IMR-90 (cell line): ENCODE results near the gene LMAN2. TPM values are rescaled to one million over a fixed set of nuclear protein-coding genes. Genes with fewer than 3 reads are reported as not detected.

Source experiments
- ATAC-seq: fragments of 200-7000 bp; cut with Tn5 transposase; 2 replicates; pipeline ENCODE4 v1.9.1; 2020; ENCODE audit warnings: low read depth, mild to moderate bottlenecking, moderate library complexity
- BruUV-seq: library from RNA; stranded (reverse); fragments of 400-500 nt; replicated peaks from 2 replicates; lab custom pipeline; 2021; lab: Mats Ljungman, UMichigan
- CTCF ChIA-PET: fragments of 300-600 bp; formaldehyde crosslinking; extraction: SDS; loops from one replicate; lab custom pipeline; 2021; ENCODE audit warnings: antibody characterized with exemption; lab: Yijun Ruan, JAX
- POLR2A ChIA-PET: fragments of 300-600 bp; sonication (Branson Sonifier 250); formaldehyde crosslinking; loops from one replicate; lab custom pipeline; 2022; ENCODE audit warnings: antibody characterized with exemption; ENCODE audit not compliant: unreplicated experiment; lab: Charles Lee
- DNase-seq: peaks from one replicate; pipeline ENCODE4 v3.0.0; 2013
- H2AFZ ChIP-seq: replicated peaks from 2 replicates; pipeline ENCODE3; 2013; ENCODE audit warnings: low read length, mild to moderate bottlenecking; ENCODE audit not compliant: poor library complexity
- H2AK5ac ChIP-seq: 2 replicates; pipeline ENCODE4 v1.6.1; 2013; ENCODE audit warnings: low read depth, low read length, inconsistent platforms
- H2AK9ac ChIP-seq: replicated peaks from 2 replicates; pipeline ENCODE3; 2013; ENCODE audit warnings: mild to moderate bottlenecking, low read depth, low read length, moderate library complexity; ENCODE audit not compliant: poor library complexity
- H2BK120ac ChIP-seq: 2 replicates; pipeline ENCODE4 v1.6.1; 2013; ENCODE audit warnings: low read depth, low read length, inconsistent platforms
- H2BK15ac ChIP-seq: 3 replicates; pipeline ENCODE4 v1.6.1; 2013; ENCODE audit warnings: low read depth, low read length, inconsistent platforms
- H2BK20ac ChIP-seq: 2 replicates; pipeline ENCODE4 v1.6.1; 2013; ENCODE audit warnings: low read depth, mild to moderate bottlenecking, inconsistent platforms, low read length, moderate library complexity
- H2BK5ac ChIP-seq: 2 replicates; pipeline ENCODE4 v1.6.1; 2013; ENCODE audit warnings: mild to moderate bottlenecking, low read depth, low read length, inconsistent platforms; ENCODE audit not compliant: poor library complexity, severe bottlenecking
- H3K14ac ChIP-seq: replicated peaks from 2 replicates; pipeline ENCODE4 v1.6.1; 2013; ENCODE audit warnings: low read depth, low read length, inconsistent platforms
- H3K18ac ChIP-seq: 2 replicates; pipeline ENCODE4 v1.6.1; 2013; ENCODE audit warnings: low read depth, low read length, control low read depth
- H3K23ac ChIP-seq: 2 replicates; pipeline ENCODE4 v1.6.1; 2013; ENCODE audit warnings: low read depth, low read length, inconsistent platforms
- H3K27ac ChIP-seq: 2 replicates; pipeline ENCODE4 v1.5.1; 2013; ENCODE audit warnings: mild to moderate bottlenecking, control low read depth, low read length; ENCODE audit not compliant: insufficient read depth
- H3K27me3 ChIP-seq: 2 replicates; pipeline ENCODE4 v1.6.1; 2013; ENCODE audit warnings: low read length; ENCODE audit not compliant: control insufficient read depth, insufficient read depth
- H3K36me3 ChIP-seq: 2 replicates; pipeline ENCODE4 v1.6.1; 2013; ENCODE audit warnings: low read length, mixed read lengths; ENCODE audit not compliant: control insufficient read depth, insufficient read depth
- H3K4ac ChIP-seq: 2 replicates; pipeline ENCODE4 v1.6.1; 2013; ENCODE audit warnings: low read depth, low read length, inconsistent platforms
- H3K4me1 ChIP-seq: 2 replicates; pipeline ENCODE4 v1.6.1; 2013; ENCODE audit warnings: low read length, mixed read lengths; ENCODE audit not compliant: control insufficient read depth, insufficient read depth
- H3K4me2 ChIP-seq: 2 replicates; pipeline ENCODE4 v1.6.1; 2013; ENCODE audit warnings: low read depth, mild to moderate bottlenecking, control low read depth, low read length, moderate library complexity
- H3K4me3 ChIP-seq: 2 replicates; pipeline ENCODE4 v1.5.1; 2013; ENCODE audit warnings: low read depth, mild to moderate bottlenecking, control low read depth, low read length, moderate library complexity; ENCODE audit not compliant: insufficient read depth
- H3K56ac ChIP-seq: 2 replicates; pipeline ENCODE4 v1.6.1; 2013; ENCODE audit warnings: low read length, inconsistent platforms; ENCODE audit not compliant: insufficient read depth; ENCODE audit errors: extremely low read depth
- H3K79me1 ChIP-seq, 2 experiments: 2 replicates each; pipeline ENCODE4 v1.6.1; 2013; ENCODE audit warnings: low read length in 2 of 2, inconsistent platforms in 1 of 2, low read depth in 1 of 2
- H3K9ac ChIP-seq: 2 replicates; pipeline ENCODE4 v1.6.1; 2013; ENCODE audit warnings: low read depth, low read length, control low read depth
- H3K9me1 ChIP-seq: 2 replicates; pipeline ENCODE4 v1.6.1; 2013; ENCODE audit warnings: low read length, inconsistent platforms; ENCODE audit not compliant: insufficient read depth
- H3K9me3 ChIP-seq: 2 replicates; pipeline ENCODE4 v1.6.1; 2013; ENCODE audit warnings: low read length; ENCODE audit not compliant: control insufficient read depth, insufficient read depth
- H4K20me1 ChIP-seq: 2 replicates; pipeline ENCODE4 v1.6.1; 2013; ENCODE audit warnings: low read length, inconsistent platforms; ENCODE audit not compliant: insufficient read depth
- H4K5ac ChIP-seq: 2 replicates; pipeline ENCODE4 v1.6.1; 2013; ENCODE audit warnings: mild to moderate bottlenecking, low read depth, low read length, control low read depth
- H4K8ac ChIP-seq, 2 experiments: 2 replicates each; pipeline ENCODE4 v1.6.1; 2013; ENCODE audit warnings: low read depth in 2 of 2, low read length in 2 of 2, control low read depth in 1 of 2, inconsistent platforms in 1 of 2
- H4K91ac ChIP-seq: 2 replicates; pipeline ENCODE4 v1.6.1; 2013; ENCODE audit warnings: low read depth, low read length, inconsistent platforms; ENCODE audit not compliant: insufficient read depth
- CHD1 ChIP-seq: IDR thresholded peaks from 2 replicates; pipeline ENCODE4 v1.6.1; 2012; ENCODE audit warnings: low read depth, low read length, improper control_type of control experiment
- FOS ChIP-seq: fragments of 150-350 bp; IDR thresholded peaks from 2 replicates; pipeline ENCODE4 v1.6.1; 2016; ENCODE audit warnings: low read depth, low read length
- MAFK ChIP-seq: IDR thresholded peaks from 2 replicates; pipeline ENCODE4 v1.6.1; 2012; ENCODE audit warnings: low read depth, low read length, improper control_type of control experiment
- MAZ ChIP-seq: IDR thresholded peaks from 2 replicates; pipeline ENCODE4 v1.6.1; 2012; ENCODE audit warnings: low read depth, mild to moderate bottlenecking, low read length, improper control_type of control experiment, moderate library complexity, borderline replicate concordance
- POLR2A ChIP-seq: IDR thresholded peaks from 2 replicates; pipeline ENCODE4 v1.6.1; 2012; ENCODE audit warnings: mild to moderate bottlenecking, low read depth, low read length
- RAD21 ChIP-seq: IDR thresholded peaks from 2 replicates; pipeline ENCODE4 v1.6.1; 2012; ENCODE audit warnings: low read length, improper control_type of control experiment
- SMC3 ChIP-seq: fragments of 150-350 bp; IDR thresholded peaks from 2 replicates; pipeline ENCODE4 v1.6.1; 2016; ENCODE audit warnings: low read depth, mild to moderate bottlenecking, antibody characterized with exemption, low read length, moderate library complexity
- WGBS, 2 experiments: methylation state at CpG; one replicate each; pipeline versions ENCODE4 v1.1.5 to v1.1.7; 2013; ENCODE audit warnings: missing lambda C conversion rate in 2 of 2; ENCODE audit not compliant: insufficient read length in 1 of 2; ENCODE audit errors: extremely low coverage in 2 of 2; 5-methylcytosine and 5-hydroxymethylcytosine counted together
- dilution Hi-C: fragments of 300-500 bp; cut with HindIII; formaldehyde crosslinking; loops from one replicate; pipeline ENCODE4 v1.14.3; 2018; ENCODE audit warnings: low sequenced_read_pairs; ENCODE audit not compliant: unreplicated experiment
- in situ Hi-C: fragments of 300-500 bp; cut with MboI; formaldehyde crosslinking; loops from 3 replicates; pipeline ENCODE4 v1.14.3; 2019; ENCODE audit warnings: low sequenced_read_pairs, inconsistent platforms, mixed read lengths
- intact Hi-C: fragments of 100-400 bp; cut with micrococcal nuclease; formaldehyde crosslinking; loops from 2 replicates; pipeline ENCODE4 v1.10.0; 2022
- polyA plus RNA-seq, 3 experiments: library from polyadenylated mRNA; depleted of rRNA; stranded (reverse); fragments of >200 nt; gene quantifications; 2 replicates each; pipeline ENCODE4 v1.2.3, GENCODE V29; 2012; ENCODE audit warnings: low replicate concordance in 1 of 3
- total RNA-seq: library from RNA; depleted of rRNA; stranded (reverse); fragments of >200 nt; gene quantifications from 2 replicates; pipeline ENCODE4 v1.2.3, GENCODE V29; 2012
- TF ChIP-seq, protein P1 (sequence below): conservative IDR thresholded peaks from 2 replicates; pipeline ENCODE4 v1.5.1; 2012; ENCODE audit warnings: mild to moderate bottlenecking, low read depth, low read length, improper control_type of control experiment

LMAN2 gene
- total and polyA plus RNA-seq, 2 of the 4 experiments (the other 2 are of a cell fraction) = 253 to 303 TPM

DNA sequence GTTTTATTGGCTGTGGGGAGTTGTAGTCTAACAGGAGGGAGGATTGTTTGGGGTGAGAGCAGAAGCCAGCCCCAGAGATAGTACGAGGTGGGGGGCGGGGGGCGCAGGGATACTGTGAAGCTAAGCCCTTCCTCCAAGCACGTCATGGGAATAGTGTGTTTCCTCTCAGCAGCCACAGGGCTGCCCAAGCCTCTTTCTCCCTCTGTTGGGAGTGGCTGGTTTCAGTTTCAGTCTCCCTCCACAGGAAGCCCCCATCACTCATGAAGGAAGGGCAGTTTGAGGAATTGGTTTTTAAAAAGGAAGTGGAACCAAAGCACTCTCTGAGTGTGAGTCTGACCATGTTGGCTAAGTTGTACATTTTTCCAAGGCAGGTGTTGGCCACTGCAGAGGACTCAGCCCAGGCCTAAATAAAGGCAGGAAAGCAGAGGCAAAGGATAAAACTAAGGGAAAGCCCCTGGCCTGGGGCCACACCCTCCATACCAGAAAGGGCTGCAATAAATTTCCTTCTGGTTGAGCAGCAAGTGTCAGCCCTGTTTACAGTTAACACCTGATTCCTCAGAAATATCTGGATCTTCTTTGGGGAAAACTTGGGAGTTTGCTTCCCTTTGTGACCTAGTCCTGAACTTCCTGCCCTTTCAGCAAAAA, 51.1 kb downstream of the LMAN2 start:
- Histone ChIP-seq H3K23ac (peak overlapping the region; percentile 60; the same call in 1 of the 2 replicates), H3K9me1 (peaks cover 4% of the 10 kb centered on the region; the same call in 1 of the 2 replicates), H3K36me3 (peaks cover 31% of the 10 kb centered on the region), H4K5ac (no peak overlapping the region), H3K14ac (no peak overlapping the region), H3K4me3 (no peak overlapping the region), H3K18ac (no peak overlapping the region), H2AK9ac (peak overlapping the region; percentile 51), H2BK120ac (no peak overlapping the region), H3K9me3 (no peaks in the 10 kb centered on the region), H2AFZ (peak overlapping the region; percentile 16), H4K8ac (peak overlapping the region in 1 of 2 experiments; percentile 89; a peak in 2 of 4 replicates), H3K56ac (no peak overlapping the region), H2AK5ac (no peak overlapping the region), H3K27ac (peak overlapping the region; percentile 28; the same call in 1 of the 2 replicates), H3K4me2 (peak overlapping the region; percentile 62), H2BK5ac (peak overlapping the region; percentile 21), H3K4ac (peak overlapping the region; percentile 49), H2BK20ac (no peak overlapping the region), H4K91ac (no peak overlapping the region), H3K79me1 (peaks cover 12 to 61% of the 10 kb centered on the region in 2 experiments), H2BK15ac (no peak overlapping the region), H3K4me1 (peaks cover 12% of the 10 kb centered on the region), H3K27me3 (no peaks in the 10 kb centered on the region), H4K20me1 (peaks cover 16% of the 10 kb centered on the region), H3K9ac (0 out of 2 replicates have a peak overlapping the region, but pooled peaks have one; percentile 26)
- intact Hi-C loops (loop anchor here (1.0 kb wide), 1 partner anchor 186 kb away; no protein-coding TSS in a partner anchor), dilution Hi-C loops (no loop called here), in situ Hi-C loops (no loop called here)
- peak; percentile 80 for DNase-seq
- no TSS peak for BruUV-seq
- ATAC-seq = peak; percentile 58
- ChIA-PET POLR2A (no interaction called here), CTCF (no interaction called here)
- TF ChIP-seq FOS (no peak), MAZ (peak; percentile 69; the same call in 1 of the 2 replicates), CHD1 (no peak), MAFK (no peak), RAD21 (peak; percentile 29; the same call in 1 of the 2 replicates), POLR2A (no peak), SMC3 (0 out of 2 replicates have a peak, but pooled peaks have one; percentile 6)
- TF ChIP-seq, protein P1, sequence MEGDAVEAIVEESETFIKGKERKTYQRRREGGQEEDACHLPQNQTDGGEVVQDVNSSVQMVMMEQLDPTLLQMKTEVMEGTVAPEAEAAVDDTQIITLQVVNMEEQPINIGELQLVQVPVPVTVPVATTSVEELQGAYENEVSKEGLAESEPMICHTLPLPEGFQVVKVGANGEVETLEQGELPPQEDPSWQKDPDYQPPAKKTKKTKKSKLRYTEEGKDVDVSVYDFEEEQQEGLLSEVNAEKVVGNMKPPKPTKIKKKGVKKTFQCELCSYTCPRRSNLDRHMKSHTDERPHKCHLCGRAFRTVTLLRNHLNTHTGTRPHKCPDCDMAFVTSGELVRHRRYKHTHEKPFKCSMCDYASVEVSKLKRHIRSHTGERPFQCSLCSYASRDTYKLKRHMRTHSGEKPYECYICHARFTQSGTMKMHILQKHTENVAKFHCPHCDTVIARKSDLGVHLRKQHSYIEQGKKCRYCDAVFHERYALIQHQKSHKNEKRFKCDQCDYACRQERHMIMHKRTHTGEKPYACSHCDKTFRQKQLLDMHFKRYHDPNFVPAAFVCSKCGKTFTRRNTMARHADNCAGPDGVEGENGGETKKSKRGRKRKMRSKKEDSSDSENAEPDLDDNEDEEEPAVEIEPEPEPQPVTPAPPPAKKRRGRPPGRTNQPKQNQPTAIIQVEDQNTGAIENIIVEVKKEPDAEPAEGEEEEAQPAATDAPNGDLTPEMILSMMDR = 0 out of 2 replicates have a peak, but pooled peaks have one; percentile 28
- no CpG with 5 or more reads among the region's 4 CpGs for WGBS, 2 experiments
